Fibroblast of gingiva (primary cell): ENCODE data around the gene SLC12A9.
"Not testable (repeated sequence)": the region's sequence is repeated elsewhere in the genome, so short reads cannot be mapped to it uniquely, and the experiment has no call there.

ENCODE experiments used
- DNase-seq: peaks from one replicate; pipeline ENCODE4 v3.0.0-alpha.2; 2011; ENCODE audit warnings: low read depth

SLC12A9 gene

DNA sequence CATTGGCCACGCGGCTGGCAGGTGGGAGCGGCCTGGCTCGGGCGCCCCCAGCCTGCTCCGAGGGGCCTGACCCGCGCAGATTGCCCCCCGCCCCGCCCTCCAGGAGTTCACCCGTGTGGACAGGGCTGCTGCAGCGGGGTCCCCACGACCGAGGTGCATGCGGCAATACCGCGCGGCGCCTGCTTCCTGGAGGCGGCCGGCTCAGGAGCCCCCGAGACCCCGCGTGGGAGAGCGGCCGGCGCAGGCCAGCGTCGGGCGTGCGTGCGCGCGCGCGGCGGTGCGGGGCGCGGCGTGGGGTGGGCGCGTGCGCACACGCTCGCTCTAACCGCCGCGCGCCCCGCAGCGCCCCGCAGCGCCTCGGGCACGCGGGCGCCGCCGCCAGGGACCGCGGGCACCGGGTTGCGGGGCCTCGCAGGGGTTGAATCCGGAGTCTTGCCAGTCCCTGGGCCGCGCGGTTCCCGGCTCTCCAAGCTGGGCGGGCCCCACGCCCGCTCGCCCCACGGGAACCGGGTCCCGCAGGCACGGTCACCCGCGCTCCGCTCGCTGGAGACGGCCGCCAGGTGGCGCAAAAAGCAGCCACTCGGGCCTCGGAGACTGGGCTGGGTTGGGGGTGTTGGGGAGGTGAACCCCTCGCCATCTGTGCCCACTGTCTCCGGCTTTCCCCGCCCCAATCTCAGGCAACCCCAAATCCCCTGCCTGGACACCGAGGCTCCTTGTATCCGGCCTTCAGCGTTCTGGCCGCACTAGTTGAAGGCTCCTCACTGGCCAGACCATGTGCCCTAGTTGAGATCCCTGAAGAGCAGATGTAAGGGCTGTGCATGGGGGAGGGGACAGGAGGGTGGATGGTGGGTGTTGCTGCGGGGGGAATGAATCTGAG is 44.5 kb downstream of the SLC12A9 start:
- DNase-seq: no peak

DNA sequence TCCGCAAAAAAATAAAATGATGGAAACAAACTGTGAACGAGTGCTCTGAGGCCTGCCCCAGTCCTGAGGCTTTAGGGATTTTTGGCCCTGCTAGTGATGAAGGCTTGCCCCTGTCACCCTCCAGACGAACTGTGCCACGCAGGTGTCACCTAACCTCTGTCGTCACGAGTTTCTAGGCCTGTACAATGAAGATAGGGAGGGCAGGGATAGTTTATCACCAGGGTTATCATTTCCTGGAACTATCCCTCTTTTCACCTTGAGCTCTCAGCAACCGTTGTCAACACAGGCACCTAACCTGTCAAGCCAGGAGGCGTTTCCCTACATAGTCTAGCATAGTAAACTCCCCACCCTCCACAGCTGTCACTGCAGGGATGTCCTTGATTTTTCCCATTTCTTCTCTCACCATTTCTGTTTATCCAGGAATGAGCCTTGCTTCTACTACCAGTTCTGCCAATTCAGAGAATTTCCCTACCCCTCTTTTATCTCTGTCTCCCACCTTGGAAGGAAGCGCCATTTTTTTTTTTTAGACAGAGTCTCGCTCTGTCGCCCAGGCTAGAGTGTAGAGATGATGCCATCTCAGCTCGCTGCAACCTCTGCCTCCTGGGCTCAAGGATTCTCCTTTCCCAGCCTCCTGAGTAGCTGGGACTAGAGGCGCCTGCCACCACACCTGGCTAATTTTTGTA is 45.4 kb downstream of the SLC12A9 start:
- no peak for DNase-seq

DNA sequence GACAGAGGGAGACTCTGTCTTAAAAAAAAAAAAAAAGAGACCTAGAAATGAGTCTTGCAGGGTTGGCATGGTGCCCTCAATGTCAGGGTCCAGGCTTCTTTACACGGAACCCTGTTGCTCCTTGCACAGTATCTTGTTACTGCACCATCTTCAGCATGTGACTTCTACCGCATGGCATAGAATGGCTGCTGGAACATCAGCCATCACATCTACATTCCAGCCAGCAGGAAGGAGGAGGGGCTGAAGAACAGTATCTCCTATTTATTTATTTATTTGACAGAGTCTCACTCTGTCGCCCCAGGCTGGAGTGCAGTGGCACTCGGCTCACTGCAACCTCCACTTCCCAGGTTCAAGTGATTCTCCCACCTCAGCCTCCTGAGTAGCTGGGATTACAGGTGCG is 46.9 kb downstream of the SLC12A9 start:
- no peak for DNase-seq

DNA sequence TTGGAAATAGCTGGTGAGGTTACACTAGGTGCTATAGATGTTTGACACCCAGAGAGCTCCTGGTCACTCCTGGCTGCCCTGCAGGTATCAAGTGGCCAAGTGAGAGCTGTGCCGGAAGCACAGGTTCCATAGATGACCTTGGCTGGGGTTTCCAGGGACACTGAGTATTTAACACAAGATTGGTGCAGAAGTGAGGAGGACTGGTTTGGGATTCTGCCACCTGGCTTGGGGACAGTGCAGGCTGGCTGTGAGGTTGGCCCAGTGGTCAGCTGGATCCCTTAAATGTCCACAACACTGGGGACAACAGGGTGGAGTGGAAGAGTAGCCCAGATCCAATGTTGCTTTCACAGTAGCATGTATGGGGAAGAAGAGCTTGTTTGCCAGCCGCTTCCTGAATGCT is 48.5 kb downstream of the SLC12A9 start:
- no peak for DNase-seq

DNA sequence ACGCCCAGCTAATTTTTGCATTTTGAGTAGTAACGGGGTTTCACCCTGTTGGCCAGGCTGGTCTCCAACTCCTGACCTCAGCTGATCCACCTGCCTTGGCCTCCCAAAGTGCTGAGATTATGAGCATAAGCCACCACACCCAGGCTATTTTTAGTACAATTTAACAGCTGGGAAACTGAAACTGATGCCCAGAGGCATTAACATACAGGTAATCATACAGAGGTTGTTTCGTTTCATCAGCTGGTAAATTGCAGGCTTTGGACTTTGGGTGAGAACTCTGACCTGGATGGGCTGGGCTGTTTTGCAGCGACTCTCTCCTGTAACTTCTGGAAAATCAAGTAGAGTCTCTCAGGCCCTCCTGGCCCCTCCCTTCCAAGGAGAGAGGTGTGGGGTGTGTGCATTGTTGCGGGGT is 49.4 kb downstream of the SLC12A9 start:
- no peak for DNase-seq

DNA sequence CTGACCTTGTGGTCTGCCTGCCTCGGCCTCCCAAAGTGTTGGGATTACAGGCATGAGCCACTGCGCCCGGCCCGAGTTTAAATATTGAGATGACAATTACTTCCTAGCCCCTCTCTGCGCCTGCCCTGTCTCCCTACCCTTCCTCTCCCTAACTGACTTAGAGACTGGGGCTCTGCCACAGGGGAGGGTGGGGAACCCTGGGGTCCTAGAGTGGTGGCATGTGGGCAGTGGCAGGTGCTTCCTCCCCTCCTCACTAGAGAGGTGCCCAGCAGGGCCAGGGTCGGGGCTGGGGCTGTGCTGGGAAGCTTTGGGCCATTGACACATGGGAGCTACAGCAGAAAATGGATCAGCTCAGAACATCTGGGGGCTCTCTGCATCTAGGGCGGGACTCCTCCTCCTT is 50.1 kb downstream of the SLC12A9 start:
- DNase-seq: no peak

DNA sequence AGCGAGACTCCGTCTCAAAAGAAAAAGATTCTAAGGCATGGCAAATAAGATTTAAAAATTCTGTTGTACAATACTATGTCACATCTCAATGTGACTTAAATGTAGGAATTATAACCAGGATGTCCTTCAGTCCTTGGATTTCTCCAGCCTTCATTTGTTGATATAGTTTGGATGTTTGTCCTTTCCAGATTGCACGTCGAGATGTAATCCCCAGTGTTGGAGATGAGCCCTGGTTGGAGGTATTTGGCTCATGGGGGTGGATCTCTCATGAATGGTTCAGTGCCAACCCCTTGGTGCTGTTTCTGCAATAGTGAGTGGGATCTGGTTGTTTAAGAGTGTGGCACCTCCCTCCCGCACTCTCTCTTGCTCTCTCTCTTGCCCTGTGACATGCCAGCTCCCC is 56.0 kb downstream of the SLC12A9 start:
- DNase-seq: no peak

DNA sequence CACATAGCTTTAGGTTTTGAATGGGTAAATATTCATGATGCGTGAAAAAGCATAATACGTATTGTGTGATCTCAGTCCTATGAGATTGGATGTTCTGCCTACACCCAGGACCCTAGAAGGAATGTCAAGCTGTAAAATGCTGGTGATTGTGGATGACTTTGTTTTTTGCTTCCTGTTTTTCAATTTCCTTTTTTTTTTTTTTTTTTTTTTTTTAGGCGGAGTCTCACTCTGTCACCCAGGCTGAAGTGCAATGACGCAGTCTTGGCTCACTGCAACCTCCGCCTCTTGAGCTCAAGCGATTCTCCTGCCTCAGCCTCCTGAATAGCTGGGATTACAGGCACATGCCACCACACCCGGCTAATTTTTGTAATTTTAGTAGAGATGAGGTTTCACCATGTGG is 57.9 kb downstream of the SLC12A9 start:
- DNase-seq: not testable (repeated sequence)

DNA sequence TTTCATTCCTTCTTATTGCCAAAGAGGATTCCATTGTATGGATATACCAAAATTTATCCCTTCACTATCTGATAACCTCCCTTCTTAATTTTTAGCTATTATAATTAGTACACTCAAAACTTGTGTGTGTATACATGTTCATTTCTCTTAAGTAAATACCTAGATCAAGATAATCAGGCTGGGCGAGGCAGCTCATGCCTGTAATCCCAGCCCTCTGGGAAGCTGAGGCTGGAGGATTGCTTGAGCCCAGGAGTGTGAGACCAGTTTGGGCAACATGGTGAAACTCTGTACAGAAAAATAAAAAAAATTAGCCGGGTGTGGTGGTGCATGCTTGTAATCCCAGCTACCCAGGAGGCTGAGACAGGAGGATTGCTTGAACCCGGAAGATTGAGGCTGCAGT is 59.0 kb downstream of the SLC12A9 start:
- DNase-seq: no peak

DNA sequence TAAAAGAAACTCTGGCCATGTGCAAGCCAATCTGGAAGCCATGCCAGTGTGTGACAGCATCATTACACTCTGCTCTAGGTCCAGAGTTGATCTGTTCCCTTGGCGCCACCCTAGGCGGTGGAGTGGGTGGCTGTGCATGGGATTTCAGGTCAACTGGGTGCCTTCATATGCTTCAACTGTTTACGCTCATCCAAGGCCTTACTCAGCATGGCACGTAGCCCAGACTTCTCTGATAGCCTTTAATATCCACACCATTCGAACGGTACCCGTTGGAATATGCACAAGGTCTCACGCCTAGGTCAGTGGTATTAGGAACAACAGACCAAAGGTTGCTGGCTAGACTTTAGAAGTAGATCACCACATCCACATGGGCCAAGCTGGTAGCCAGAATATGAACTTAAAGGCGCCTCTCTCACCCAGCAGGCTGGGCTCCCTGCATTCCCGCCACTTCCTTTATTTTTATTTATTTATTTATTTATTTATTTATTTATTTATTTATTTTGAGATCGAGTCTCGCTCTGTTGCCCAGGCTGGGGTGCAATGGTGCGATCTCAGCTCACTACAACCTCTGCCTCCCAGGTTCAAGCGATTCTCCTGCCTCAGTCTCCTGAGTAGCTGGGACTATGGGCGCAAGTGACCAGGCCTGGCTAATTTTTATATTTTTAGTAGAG is 61.8 kb downstream of the SLC12A9 start:
- no peak for DNase-seq

DNA sequence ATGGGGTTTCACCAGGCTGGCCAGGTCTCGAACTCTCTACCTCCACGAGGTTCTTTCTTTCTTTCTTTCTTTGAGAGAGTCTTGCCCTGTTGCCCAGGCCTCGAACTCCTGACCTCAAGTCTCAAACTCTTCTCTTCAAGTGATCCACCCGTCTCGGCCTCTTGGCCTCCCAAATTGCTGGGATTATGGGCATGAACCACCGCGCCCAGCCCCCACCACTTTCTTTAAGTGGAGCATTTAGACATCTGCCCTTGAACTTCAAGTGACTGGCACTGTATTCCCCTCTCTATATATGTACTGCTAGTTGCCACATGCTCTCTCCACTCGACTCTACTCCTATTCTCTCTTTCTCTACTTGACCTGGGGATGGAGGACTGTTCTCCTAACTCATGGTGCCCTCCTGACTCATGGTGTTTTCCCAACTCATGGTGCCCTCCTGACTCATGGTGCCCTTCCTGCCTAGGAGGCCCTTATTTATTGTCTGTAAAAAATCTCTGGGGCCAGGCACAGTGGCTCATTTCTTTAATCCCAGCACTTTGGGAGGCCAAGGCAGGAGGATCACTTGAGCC is 62.5 kb downstream of the SLC12A9 start:
- no peak for DNase-seq
